Activated CD4-positive, alpha-beta memory T cell treated with anti-CD3 and anti-CD28 coated beads for 36 hours (primary cell): Measurements from ENCODE around the gene ADAMTSL1. TPM values are rescaled to one million over a fixed set of nuclear protein-coding genes. Genes with fewer than 3 reads are reported as not detected.

Source experiments
- CTCF ChIA-PET: fragments of 350-600 bp; sonication (Branson Sonifier 250); formaldehyde crosslinking; loops from one replicate; lab custom pipeline; 2021; ENCODE audit warnings: antibody characterized with exemption, inconsistent platforms; lab: Charles Lee
- POLR2A ChIA-PET: fragments of 350-600 bp; sonication (Branson Sonifier 250); formaldehyde crosslinking; loops from one replicate; lab custom pipeline; 2021; ENCODE audit warnings: antibody characterized with exemption; lab: Charles Lee
- DNase-seq: peaks from one replicate; pipeline ENCODE4 v3.0.0-alpha.2; 2020
- H3K27ac Mint-ChIP-seq: one replicate; pipeline ENCODE4 v1.8.0; 2021; ENCODE audit warnings: mixed read lengths
- H3K27me3 Mint-ChIP-seq: one replicate; pipeline ENCODE4 v1.8.0; 2021; ENCODE audit warnings: mixed read lengths
- H3K36me3 Mint-ChIP-seq: one replicate; pipeline ENCODE4 v1.8.0; 2021; ENCODE audit warnings: mixed read lengths
- H3K4me1 Mint-ChIP-seq: one replicate; pipeline ENCODE4 v1.8.0; 2021; ENCODE audit warnings: low read depth, mixed read lengths
- H3K4me3 Mint-ChIP-seq: one replicate; pipeline ENCODE4 v1.8.0; 2021; ENCODE audit warnings: mild to moderate bottlenecking, mixed read lengths
- H3K9me3 Mint-ChIP-seq: one replicate; pipeline ENCODE4 v1.8.0; 2021; ENCODE audit warnings: mixed read lengths
- intact Hi-C: fragments of 100-400 bp; cut with micrococcal nuclease; formaldehyde crosslinking; loops from one replicate; pipeline ENCODE4 v1.15.1; 2023
- total RNA-seq, 2 experiments: library from RNA; stranded (reverse); gene quantifications; one replicate each; pipeline ENCODE4 v1.2.3, GENCODE V29; 2021

Gene ADAMTSL1
- total RNA-seq, 2 experiments from 2014 or later = not detected

GRCh38 chr9:18723366-18723765, 249.4 kb downstream of the ADAMTSL1 start:
- Mint-ChIP-seq H3K27me3 (no peaks in the 10 kb centered on the region), H3K27ac (no peak overlapping the region), H3K4me3 (no peak overlapping the region), H3K4me1 (no peaks in the 10 kb centered on the region), H3K9me3 (no peaks in the 10 kb centered on the region), H3K36me3 (no peaks in the 10 kb centered on the region)
- DNase-seq = no peak
- POLR2A ChIA-PET = no interaction called here
- intact Hi-C loops = no loop called here
- CTCF ChIA-PET = no interaction called here

DNA sequence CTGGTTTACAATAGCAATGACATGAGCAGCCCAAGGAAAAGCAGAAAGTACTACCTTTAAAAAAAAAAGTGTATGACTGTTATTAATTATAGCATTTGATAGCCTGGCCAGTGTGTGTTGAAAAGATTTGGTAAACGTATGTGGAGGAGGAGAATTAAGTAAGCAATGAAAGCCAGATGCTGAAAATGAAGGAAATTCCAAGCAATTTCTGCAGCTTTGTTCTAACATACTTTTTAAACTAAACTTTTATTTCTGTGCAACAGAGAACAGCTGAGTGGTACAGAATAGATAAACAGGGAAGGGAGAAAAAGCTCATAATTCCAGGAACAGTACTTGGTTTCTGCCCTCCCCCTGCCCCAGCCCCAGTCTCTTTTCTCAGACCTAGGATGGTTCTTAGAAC, 252.6 kb downstream of the ADAMTSL1 start:
- Mint-ChIP-seq H3K27ac (no peak overlapping the region), H3K4me3 (no peak overlapping the region), H3K4me1 (no peaks in the 10 kb centered on the region), H3K9me3 (no peaks in the 10 kb centered on the region), H3K36me3 (no peaks in the 10 kb centered on the region), H3K27me3 (no peaks in the 10 kb centered on the region)
- POLR2A ChIA-PET = interaction anchor here (0.7 kb wide), 1 partner anchor 67 kb away, joined by 3 read pairs; no protein-coding TSS in a partner anchor
- intact Hi-C loops = no loop called here
- no peak for DNase-seq
- CTCF ChIA-PET = no interaction called here

GRCh38 chr9:18727904-18728303, 254.0 kb downstream of the ADAMTSL1 start:
- ChIA-PET POLR2A (no interaction called here), CTCF (interaction anchor here (1.0 kb wide), 1 partner anchor 285 kb away, joined by 3 read pairs; no protein-coding TSS in a partner anchor)
- H3K4me1 Mint-ChIP-seq = no peaks in the 10 kb centered on the region
- H3K27ac Mint-ChIP-seq = no peak overlapping the region
- H3K36me3 Mint-ChIP-seq = no peaks in the 10 kb centered on the region
- H3K9me3 Mint-ChIP-seq = no peaks in the 10 kb centered on the region
- intact Hi-C loops = no loop called here
- no peak for DNase-seq
- H3K27me3 Mint-ChIP-seq = no peaks in the 10 kb centered on the region
- no peak overlapping the region for H3K4me3 Mint-ChIP-seq

DNA sequence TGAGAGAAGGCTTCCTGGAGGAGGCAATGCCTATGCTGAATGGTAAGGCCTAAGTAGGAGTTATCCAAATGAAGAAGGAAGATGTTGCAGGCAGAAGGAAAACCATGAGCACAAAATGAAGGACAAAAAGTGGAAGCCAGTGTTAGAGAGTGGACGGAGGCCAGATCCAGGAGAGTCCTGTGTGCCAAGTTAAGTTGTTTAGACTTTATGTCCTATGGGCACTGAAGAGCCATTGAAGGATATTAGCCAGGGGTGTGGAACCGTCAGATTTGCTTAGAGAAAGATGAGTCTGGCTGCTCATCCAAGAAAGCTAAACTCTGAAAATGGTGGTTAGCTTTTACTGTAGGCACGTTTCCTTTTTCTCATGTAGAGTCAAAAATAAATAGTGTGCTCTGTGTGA, 254.7 kb downstream of the ADAMTSL1 start:
- Mint-ChIP-seq H3K9me3 (no peaks in the 10 kb centered on the region), H3K4me1 (no peaks in the 10 kb centered on the region), H3K4me3 (no peak overlapping the region), H3K36me3 (no peaks in the 10 kb centered on the region), H3K27ac (no peak overlapping the region), H3K27me3 (no peaks in the 10 kb centered on the region)
- ChIA-PET CTCF (interaction anchor here (1.0 kb wide), 1 partner anchor 285 kb away, joined by 3 read pairs; no protein-coding TSS in a partner anchor), POLR2A (no interaction called here)
- no peak for DNase-seq
- intact Hi-C loops = no loop called here

GRCh38 chr9:18730241-18730640, 256.3 kb downstream of the ADAMTSL1 start:
- intact Hi-C loops = no loop called here
- no peaks in the 10 kb centered on the region for H3K36me3 Mint-ChIP-seq
- H3K4me1 Mint-ChIP-seq = no peaks in the 10 kb centered on the region
- ChIA-PET CTCF (no interaction called here), POLR2A (no interaction called here)
- H3K27me3 Mint-ChIP-seq = no peaks in the 10 kb centered on the region
- DNase-seq = no peak
- H3K9me3 Mint-ChIP-seq = no peaks in the 10 kb centered on the region
- H3K4me3 Mint-ChIP-seq = no peak overlapping the region
- no peak overlapping the region for H3K27ac Mint-ChIP-seq

GRCh38 chr9:18739127-18739526, 265.2 kb downstream of the ADAMTSL1 start:
- no peaks in the 10 kb centered on the region for H3K36me3 Mint-ChIP-seq

DNA sequence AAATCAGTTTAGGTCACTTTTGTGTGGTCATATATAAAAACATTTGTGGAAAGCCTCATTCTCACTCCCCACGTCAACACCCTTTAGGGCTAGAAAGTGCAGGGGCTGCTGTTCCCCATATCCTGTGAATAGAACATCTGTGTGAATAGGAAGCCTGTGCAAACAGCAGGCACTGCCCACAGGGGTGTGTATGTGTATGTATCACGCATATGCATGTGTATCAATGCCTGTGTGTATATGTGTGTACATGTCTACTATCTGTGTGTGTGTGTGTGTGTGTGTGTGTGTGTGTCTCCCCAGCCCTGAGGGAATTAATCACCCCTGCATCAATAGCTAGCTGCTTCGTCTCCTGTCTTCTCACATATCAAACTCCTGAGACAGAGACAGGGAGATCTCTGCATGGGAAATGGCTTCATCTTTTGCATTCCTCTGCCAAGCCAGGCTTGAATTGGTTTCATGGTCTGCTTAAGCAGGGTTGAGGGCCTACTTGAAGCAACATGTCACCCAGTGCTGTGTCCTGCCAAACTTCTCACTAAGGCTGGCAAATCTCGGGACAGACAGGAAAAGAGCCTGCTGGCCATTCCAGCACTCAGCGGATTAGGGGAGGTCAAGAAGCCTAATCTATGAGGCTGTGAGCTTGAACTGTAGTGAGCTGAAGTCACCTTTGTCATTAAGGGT, 265.8 kb downstream of the ADAMTSL1 start:
- POLR2A ChIA-PET = no interaction called here
- no peak for DNase-seq
- H3K4me1 Mint-ChIP-seq = no peaks in the 10 kb centered on the region
- no peak overlapping the region for H3K4me3 Mint-ChIP-seq
- H3K9me3 Mint-ChIP-seq = no peaks in the 10 kb centered on the region
- no peaks in the 10 kb centered on the region for H3K36me3 Mint-ChIP-seq
- intact Hi-C loops = no loop called here
- no peak overlapping the region for H3K27ac Mint-ChIP-seq
- H3K27me3 Mint-ChIP-seq = no peaks in the 10 kb centered on the region
- CTCF ChIA-PET = no interaction called here

More at GRCh38 chr9:18739127-18739526, 265.2 kb downstream of the ADAMTSL1 start:
- ChIA-PET CTCF (no interaction called here), POLR2A (no interaction called here)
- intact Hi-C loops = no loop called here
- Mint-ChIP-seq H3K27me3 (no peaks in the 10 kb centered on the region), H3K27ac (no peak overlapping the region), H3K9me3 (no peaks in the 10 kb centered on the region), H3K4me1 (no peaks in the 10 kb centered on the region), H3K4me3 (no peak overlapping the region)
- no peak for DNase-seq

- intact Hi-C loops = no loop called here
- Mint-ChIP-seq H3K27me3 (no peaks in the 10 kb centered on the region), H3K9me3 (no peaks in the 10 kb centered on the region), H3K27ac (no peak overlapping the region), H3K4me1 (no peaks in the 10 kb centered on the region), H3K4me3 (no peak overlapping the region), H3K36me3 (no peaks in the 10 kb centered on the region)
- no peak for DNase-seq
- ChIA-PET CTCF (no interaction called here), POLR2A (no interaction called here)
These were observed 267.4 kb downstream of the ADAMTSL1 start for GRCh38 chr9:18741359-18741758.

DNA sequence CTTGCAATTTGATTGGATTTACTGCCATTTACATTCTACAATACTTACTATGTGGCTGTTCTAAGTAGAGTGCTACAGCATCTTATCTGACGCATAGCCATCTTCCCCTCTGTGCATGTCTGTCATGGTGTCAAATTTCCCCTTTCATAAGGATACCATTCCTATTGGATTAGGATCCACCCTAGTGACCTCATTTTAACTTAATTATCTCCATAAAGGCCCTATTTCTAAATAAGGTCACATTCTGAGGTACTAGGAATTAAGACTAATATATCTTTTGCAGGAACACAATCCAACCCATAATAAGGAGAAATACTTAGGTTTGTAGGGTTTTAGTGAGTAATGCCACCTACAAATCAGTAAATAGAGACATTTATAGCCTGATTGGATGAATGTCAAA, 268.0 kb downstream of the ADAMTSL1 start:
- no peaks in the 10 kb centered on the region for H3K27me3 Mint-ChIP-seq
- no peaks in the 10 kb centered on the region for H3K4me1 Mint-ChIP-seq
- CTCF ChIA-PET = no interaction called here
- no peak overlapping the region for H3K27ac Mint-ChIP-seq
- H3K4me3 Mint-ChIP-seq = no peak overlapping the region
- H3K9me3 Mint-ChIP-seq = no peaks in the 10 kb centered on the region
- no peaks in the 10 kb centered on the region for H3K36me3 Mint-ChIP-seq
- DNase-seq = no peak
- intact Hi-C loops = no loop called here
- POLR2A ChIA-PET = no interaction called here

DNA sequence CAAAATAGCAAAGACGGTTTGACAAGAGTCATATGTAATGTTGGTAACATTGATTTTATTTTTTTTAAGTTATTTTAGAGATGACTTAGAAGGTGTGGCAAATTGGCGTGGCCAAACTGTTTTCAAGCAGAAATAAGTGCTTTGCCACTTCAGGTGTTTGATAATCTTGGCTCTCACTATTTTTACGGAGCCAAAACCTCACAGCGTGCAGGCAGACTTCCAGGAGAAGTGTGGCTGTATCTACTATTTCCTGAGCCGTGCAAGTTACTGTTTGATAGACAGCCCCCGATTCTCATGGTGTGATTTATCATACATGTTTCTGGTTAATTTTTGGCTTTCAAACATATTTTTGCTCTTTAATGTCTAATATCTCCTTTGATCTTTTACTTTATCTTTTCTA, 269.5 kb downstream of the ADAMTSL1 start:
- Mint-ChIP-seq H3K9me3 (no peaks in the 10 kb centered on the region), H3K36me3 (no peaks in the 10 kb centered on the region), H3K4me3 (no peak overlapping the region), H3K27ac (no peak overlapping the region), H3K27me3 (no peaks in the 10 kb centered on the region), H3K4me1 (no peaks in the 10 kb centered on the region)
- ChIA-PET POLR2A (no interaction called here), CTCF (no interaction called here)
- intact Hi-C loops = no loop called here
- no peak for DNase-seq

- ChIA-PET CTCF (no interaction called here), POLR2A (no interaction called here)
- Mint-ChIP-seq H3K4me1 (no peaks in the 10 kb centered on the region), H3K27me3 (no peaks in the 10 kb centered on the region), H3K4me3 (no peak overlapping the region), H3K27ac (no peak overlapping the region), H3K9me3 (no peaks in the 10 kb centered on the region), H3K36me3 (no peaks in the 10 kb centered on the region)
- intact Hi-C loops = no loop called here
- DNase-seq = no peak
These were observed 270.0 kb downstream of the ADAMTSL1 start for GRCh38 chr9:18743971-18744370.

DNA sequence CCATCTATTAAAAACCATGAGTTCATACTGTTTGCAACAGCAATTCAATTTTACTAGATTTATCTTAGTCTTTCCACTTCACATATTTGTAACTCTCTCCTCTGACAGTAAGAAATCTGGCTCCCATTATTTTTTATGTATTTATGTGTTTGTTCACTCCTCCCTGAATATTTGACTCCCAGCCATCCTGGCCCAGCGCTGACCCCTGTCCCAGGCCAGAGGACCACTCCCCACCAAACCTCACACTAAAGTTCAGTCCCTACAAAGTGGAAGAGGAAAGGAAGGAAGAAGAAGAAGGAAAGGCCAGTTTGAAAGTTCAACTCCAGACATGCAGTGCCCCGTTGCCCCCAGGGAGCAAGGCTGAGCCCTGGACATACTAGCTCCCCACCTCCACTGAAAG, 271.8 kb downstream of the ADAMTSL1 start:
- ChIA-PET CTCF (no interaction called here), POLR2A (no interaction called here)
- Mint-ChIP-seq H3K4me3 (no peak overlapping the region), H3K27ac (no peak overlapping the region), H3K36me3 (no peaks in the 10 kb centered on the region), H3K4me1 (no peaks in the 10 kb centered on the region), H3K9me3 (no peaks in the 10 kb centered on the region), H3K27me3 (no peaks in the 10 kb centered on the region)
- no peak for DNase-seq
- intact Hi-C loops = no loop called here

DNA sequence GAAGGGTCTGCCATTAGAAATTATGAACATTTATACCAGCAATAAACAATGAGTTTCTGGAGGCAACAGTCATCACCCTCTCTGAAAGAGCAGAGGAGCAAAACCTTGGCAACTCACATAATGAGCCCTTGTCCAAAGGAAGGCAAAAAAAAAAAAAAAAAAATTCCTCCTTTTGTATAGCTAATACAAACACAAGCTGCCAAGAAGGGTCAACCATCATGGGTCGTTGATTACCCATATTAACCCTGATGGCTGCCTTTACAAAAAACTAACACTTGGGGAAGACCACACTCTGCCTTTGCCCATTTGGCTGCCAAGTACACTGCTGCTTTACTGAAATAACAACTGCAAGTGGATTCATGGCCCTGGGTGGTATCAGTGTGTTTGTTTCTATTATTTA, 272.7 kb downstream of the ADAMTSL1 start:
- ChIA-PET POLR2A (no interaction called here), CTCF (no interaction called here)
- H3K27ac Mint-ChIP-seq = no peak overlapping the region
- H3K27me3 Mint-ChIP-seq = no peaks in the 10 kb centered on the region
- no peaks in the 10 kb centered on the region for H3K9me3 Mint-ChIP-seq
- no peaks in the 10 kb centered on the region for H3K4me1 Mint-ChIP-seq
- no peak for DNase-seq
- intact Hi-C loops = no loop called here
- H3K36me3 Mint-ChIP-seq = no peaks in the 10 kb centered on the region
- no peak overlapping the region for H3K4me3 Mint-ChIP-seq
